Measurements from ENCODE around the gene HSD11B2. TPM values are rescaled to one million over a fixed set of nuclear protein-coding genes. Genes with fewer than 3 reads are reported as not detected.

HSD11B2 gene
- total RNA-seq, 1 experiment from 2014 or later, result 0.61 TPM

- H3K27me3 ChIP-seq, result no peaks in the 10 kb centered on the region
- DNase-seq, result no peak
- no peaks in the 10 kb centered on the region; the same call in 1 of the 2 replicates for H3K36me3 ChIP-seq
- no peaks in the 10 kb centered on the region for H3K9me3 ChIP-seq (replicated peaks)
- peaks cover 25% of the 10 kb centered on the region for H3K4me1 ChIP-seq
- no peak overlapping the region for H3K4me3 ChIP-seq
- H3K27ac ChIP-seq, result no peak overlapping the region
These were observed 13.6 kb downstream of the HSD11B2 start for GRCh38 chr16:67444259-67445125.

GRCh38 chr16:67445126-67445426, 14.2 kb downstream of the HSD11B2 start:
- peaks cover 27% of the 10 kb centered on the region for H3K4me1 ChIP-seq

DNA sequence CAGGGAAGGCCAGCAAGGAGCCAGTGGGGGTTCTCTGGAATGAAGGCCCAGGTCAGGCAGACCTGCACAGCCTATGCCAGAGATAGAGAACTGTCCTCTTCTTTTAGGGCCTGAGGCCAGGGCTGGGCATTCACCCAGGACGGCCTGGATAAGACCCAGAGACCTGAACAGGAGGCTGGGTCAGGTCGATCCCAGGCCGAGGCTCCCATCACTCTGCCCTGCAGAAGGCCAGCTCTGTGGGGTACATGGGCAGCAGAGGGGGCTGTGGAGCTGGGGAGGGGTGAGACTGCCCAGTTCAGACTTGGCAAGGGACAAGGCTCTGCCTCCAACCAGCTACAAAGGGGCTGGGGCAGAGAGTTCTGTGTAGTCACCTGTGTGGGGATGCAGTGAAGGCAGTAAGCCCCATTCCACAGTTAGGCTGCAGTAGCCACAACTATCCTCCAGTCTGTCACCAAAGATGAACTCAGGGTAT, 14.6 kb downstream of the HSD11B2 start:
- Histone ChIP-seq H3K9me3 (replicated peaks) (no peaks in the 10 kb centered on the region), H3K4me1 (peaks cover 27% of the 10 kb centered on the region), H3K4me3 (no peak overlapping the region), H3K36me3 (no peaks in the 10 kb centered on the region; the same call in 1 of the 2 replicates), H3K27ac (no peak overlapping the region), H3K27me3 (no peaks in the 10 kb centered on the region)
- DNase-seq, result no peak

More at GRCh38 chr16:67445126-67445426, 14.2 kb downstream of the HSD11B2 start:
- Histone ChIP-seq H3K27ac (no peak overlapping the region), H3K4me3 (no peak overlapping the region), H3K27me3 (no peaks in the 10 kb centered on the region), H3K9me3 (replicated peaks) (no peaks in the 10 kb centered on the region), H3K36me3 (no peaks in the 10 kb centered on the region; the same call in 1 of the 2 replicates)
- no peak for DNase-seq

- Histone ChIP-seq H3K36me3 (no peaks in the 10 kb centered on the region; the same call in 1 of the 2 replicates), H3K9me3 (replicated peaks) (no peaks in the 10 kb centered on the region), H3K27ac (no peak overlapping the region), H3K4me1 (peaks cover 27% of the 10 kb centered on the region), H3K27me3 (no peaks in the 10 kb centered on the region), H3K4me3 (no peak overlapping the region)
- DNase-seq, result no peak
These were observed 15.3 kb downstream of the HSD11B2 start for GRCh38 chr16:67445913-67446907.

GRCh38 chr16:67446968-67447507, 16.1 kb downstream of the HSD11B2 start:
- Histone ChIP-seq H3K4me1 (peaks cover 19% of the 10 kb centered on the region), H3K36me3 (no peaks in the 10 kb centered on the region), H3K27ac (peak overlapping the region; percentile 39), H3K9me3 (replicated peaks) (no peaks in the 10 kb centered on the region), H3K4me3 (no peak overlapping the region), H3K27me3 (no peaks in the 10 kb centered on the region)
- no peak for DNase-seq

DNA sequence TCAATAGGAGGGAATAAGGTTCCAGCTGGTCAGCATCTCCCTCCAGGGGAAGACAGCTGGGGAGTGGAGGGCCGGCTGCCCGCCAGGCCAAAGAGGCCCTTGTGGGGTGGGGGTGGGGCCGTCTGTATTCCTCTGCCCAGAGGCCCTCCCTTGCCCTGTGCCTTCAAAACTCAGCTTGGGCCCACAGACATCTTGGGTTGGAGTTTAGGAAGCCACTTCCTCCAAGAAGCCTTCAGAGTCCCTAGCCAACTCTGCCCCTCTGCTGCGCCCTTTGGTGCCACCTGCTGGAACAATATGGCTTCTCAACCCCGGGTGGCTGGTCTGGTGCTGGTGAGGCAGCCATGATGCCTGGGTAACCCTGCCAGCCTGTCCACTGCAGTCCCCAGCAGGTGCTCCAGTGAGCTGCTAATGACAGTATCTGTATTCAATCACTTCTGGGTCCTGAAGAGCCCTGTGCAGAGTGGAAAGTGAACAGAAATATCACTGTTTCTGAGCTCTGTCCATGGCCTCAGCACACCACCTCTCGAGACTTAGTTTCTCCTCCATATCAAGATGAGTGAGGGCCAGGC, 16.7 kb downstream of the HSD11B2 start:
- H3K9me3 ChIP-seq (replicated peaks), result no peaks in the 10 kb centered on the region
- H3K36me3 ChIP-seq, result no peaks in the 10 kb centered on the region
- H3K27me3 ChIP-seq, result no peaks in the 10 kb centered on the region
- no peak overlapping the region for H3K4me3 ChIP-seq
- peak overlapping the region; percentile 39 for H3K27ac ChIP-seq
- DNase-seq, result peak; percentile 69 to 82
- peaks cover 18% of the 10 kb centered on the region for H3K4me1 ChIP-seq

DNA sequence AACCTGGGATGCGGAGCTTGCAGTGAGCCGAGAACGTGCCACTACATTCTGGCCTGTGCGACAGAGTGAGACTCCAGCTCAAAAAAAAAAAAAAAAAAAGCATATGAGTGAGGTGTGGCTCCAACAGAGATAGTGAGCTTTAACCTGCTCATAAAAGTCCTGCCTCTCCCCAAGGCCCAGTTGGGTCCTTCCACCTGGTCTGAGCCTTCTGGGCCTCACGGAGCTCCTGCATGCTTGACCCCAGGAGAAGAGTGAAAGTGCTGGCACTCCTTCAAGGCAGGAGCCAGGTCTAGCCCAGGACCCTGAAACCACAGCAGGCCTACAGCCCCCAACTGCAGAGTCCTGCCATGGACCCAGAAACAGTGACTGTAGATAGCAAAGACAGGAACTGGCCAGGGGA, 17.7 kb downstream of the HSD11B2 start:
- Histone ChIP-seq H3K4me1 (peaks cover 18% of the 10 kb centered on the region), H3K36me3 (peaks cover 3% of the 10 kb centered on the region; the same call in 1 of the 2 replicates), H3K27me3 (no peaks in the 10 kb centered on the region), H3K9me3 (replicated peaks) (no peaks in the 10 kb centered on the region), H3K27ac (no peak overlapping the region), H3K4me3 (no peak overlapping the region)
- no peak for DNase-seq

GRCh38 chr16:67449336-67449735, 18.4 kb downstream of the HSD11B2 start:
- DNase-seq, result peak in 1 of 2 experiments; percentile 44
- Histone ChIP-seq H3K27ac (no peak overlapping the region), H3K27me3 (no peaks in the 10 kb centered on the region), H3K36me3 (peaks cover 3% of the 10 kb centered on the region; the same call in 1 of the 2 replicates), H3K4me3 (no peak overlapping the region), H3K9me3 (replicated peaks) (no peaks in the 10 kb centered on the region), H3K4me1 (peaks cover 18% of the 10 kb centered on the region)

- peaks cover 18% of the 10 kb centered on the region for H3K4me1 ChIP-seq
- H3K4me3 ChIP-seq, result no peak overlapping the region
- peaks cover 3% of the 10 kb centered on the region; the same call in 1 of the 2 replicates for H3K36me3 ChIP-seq
- H3K27ac ChIP-seq, result no peak overlapping the region
- no peaks in the 10 kb centered on the region for H3K9me3 ChIP-seq (replicated peaks)
- DNase-seq, result no peak
- no peaks in the 10 kb centered on the region for H3K27me3 ChIP-seq
These were observed 18.8 kb downstream of the HSD11B2 start for GRCh38 chr16:67449739-67450138.

DNA sequence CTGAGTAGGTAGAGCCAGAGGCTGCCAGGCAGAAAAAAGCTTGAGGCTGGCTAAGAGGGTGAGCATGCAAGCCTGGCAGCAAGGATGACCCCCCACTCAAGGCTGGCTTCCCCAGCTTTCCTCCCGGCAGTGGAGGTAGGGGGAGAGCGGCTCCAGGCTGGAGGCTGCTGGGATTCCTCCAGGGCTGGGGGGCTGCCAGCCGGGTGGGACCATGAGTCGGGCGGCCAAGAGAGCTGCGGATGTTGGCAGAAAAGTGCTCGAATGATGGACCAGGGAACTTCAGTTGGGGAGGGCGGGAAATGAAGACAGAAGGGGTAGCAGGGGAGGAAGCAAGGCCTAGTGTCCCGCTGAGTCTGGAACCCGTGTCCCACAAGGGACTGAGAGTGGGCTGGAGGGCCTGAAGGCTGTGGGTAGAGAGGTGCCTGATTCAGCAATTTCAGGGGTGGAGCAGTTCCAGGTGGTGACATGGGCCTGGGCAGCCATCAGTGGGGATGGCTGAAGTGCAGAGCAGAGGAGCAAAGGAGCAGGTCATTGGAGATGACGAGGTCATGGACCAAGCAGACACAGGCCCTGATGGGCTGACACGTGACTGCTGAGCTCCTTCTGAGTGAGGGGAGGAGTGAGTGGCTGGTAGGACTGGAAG, 20.3 kb downstream of the HSD11B2 start:
- DNase-seq, result no peak
- Histone ChIP-seq H3K36me3 (peaks cover 3% of the 10 kb centered on the region; the same call in 1 of the 2 replicates), H3K4me3 (no peak overlapping the region), H3K27ac (no peak overlapping the region), H3K27me3 (no peaks in the 10 kb centered on the region), H3K9me3 (replicated peaks) (no peaks in the 10 kb centered on the region), H3K4me1 (peaks cover 18% of the 10 kb centered on the region)

DNA sequence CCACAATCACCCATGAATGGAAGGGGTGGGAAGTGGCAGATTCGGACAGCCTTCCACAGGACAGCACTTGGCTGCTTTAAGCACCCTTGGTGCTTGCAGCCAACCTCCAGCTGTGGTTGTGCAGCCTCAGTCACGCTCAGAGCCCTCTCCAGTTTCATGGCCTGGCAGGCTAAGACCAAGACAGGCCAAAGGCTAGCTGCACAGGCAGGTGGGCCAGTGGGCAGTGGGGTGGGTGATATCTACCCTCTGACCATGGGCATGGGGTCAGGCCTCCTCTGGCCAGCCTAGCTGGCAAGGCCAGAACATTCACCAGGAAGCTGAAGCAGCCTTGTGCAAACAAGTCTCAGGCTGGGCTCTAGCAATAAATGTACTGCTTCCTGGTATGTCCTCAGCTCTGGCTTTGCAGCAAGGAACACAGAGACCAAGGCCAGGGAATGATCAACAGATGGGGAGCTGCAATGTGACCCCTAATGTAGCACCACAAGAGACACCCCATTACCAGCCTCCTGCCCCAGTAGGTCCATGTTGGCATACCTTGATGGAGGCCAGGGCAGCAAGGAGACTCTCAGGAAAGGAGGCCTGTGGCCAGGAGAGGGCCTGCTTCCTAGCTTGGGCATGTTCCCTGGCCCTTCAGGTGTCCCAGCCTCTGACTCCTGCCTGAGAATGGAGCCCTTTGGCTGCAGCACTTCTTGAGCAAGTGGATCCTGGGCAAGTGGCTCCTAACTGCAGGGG, 20.9 kb downstream of the HSD11B2 start:
- Histone ChIP-seq H3K4me3 (no peak overlapping the region), H3K9me3 (replicated peaks) (no peaks in the 10 kb centered on the region), H3K4me1 (peaks cover 16% of the 10 kb centered on the region), H3K36me3 (peaks cover 3% of the 10 kb centered on the region; the same call in 1 of the 2 replicates), H3K27me3 (no peaks in the 10 kb centered on the region), H3K27ac (no peak overlapping the region)
- no peak for DNase-seq

- Histone ChIP-seq H3K4me1 (peaks cover 6% of the 10 kb centered on the region), H3K27ac (no peak overlapping the region)
These were observed 23.2 kb downstream of the HSD11B2 start for GRCh38 chr16:67454104-67454503.

DNA sequence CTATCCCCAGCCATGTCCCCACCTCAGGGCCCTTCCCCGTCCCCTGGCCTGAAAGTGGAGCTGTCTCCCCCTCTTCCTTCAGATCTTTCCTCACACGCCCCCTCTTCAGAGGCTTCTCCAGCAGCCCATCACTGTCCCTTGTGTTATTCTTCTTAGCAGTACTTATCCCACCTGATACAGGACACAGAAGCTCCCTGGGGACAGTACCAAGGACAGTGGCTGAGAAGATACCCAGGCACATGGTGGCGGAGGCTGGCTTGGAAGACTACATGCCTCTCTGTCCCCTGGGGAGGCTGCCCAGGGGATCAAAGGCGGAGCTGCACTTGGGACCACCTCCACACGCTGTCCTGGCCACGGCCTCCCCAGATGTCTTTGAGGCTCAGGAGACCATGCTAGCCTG, 23.9 kb downstream of the HSD11B2 start:
- no peak overlapping the region for H3K27ac ChIP-seq
- no peaks in the 10 kb centered on the region for H3K4me1 ChIP-seq
- DNase-seq, result no peak
- H3K27me3 ChIP-seq, result no peaks in the 10 kb centered on the region
- no peaks in the 10 kb centered on the region for H3K9me3 ChIP-seq (replicated peaks)
- no peak overlapping the region for H3K4me3 ChIP-seq
- H3K36me3 ChIP-seq, result peaks cover 3% of the 10 kb centered on the region; the same call in 1 of the 2 replicates

More at GRCh38 chr16:67454104-67454503, 23.2 kb downstream of the HSD11B2 start:
- no peak for DNase-seq
- H3K27me3 ChIP-seq, result no peaks in the 10 kb centered on the region
- peaks cover 3% of the 10 kb centered on the region; the same call in 1 of the 2 replicates for H3K36me3 ChIP-seq
- H3K9me3 ChIP-seq (replicated peaks), result no peaks in the 10 kb centered on the region
- no peak overlapping the region for H3K4me3 ChIP-seq

Measured in SJCRH30 (cell line).